ENCODE data around the gene GGA2.
"Not testable (repeated sequence)": the region's sequence is repeated elsewhere in the genome, so short reads cannot be mapped to it uniquely, and the experiment has no call there.

GGA2 gene

GRCh38 chr16:23478566-23478965 lies 31.7 kb downstream of the GGA2 start:
- DNase-seq (ENCODE audit: low spot score): no peak
- no peak for FAIRE-seq

GRCh38 chr16:23476289-23476688 lies 34.0 kb downstream of the GGA2 start:
- no peak for FAIRE-seq
- no peak for DNase-seq (ENCODE audit: low spot score)

GRCh38 chr16:23469814-23470213 lies 40.5 kb downstream of the GGA2 start:
- FAIRE-seq (no peak), DNase-seq (ENCODE audit: low spot score) (no peak)

- FAIRE-seq (peak; percentile 65), DNase-seq (ENCODE audit: low spot score) (peak; percentile 90)
Observed at GRCh38 chr16:23466162-23466885, 44.0 kb downstream of the GGA2 start.

- FAIRE-seq (no peak), DNase-seq (ENCODE audit: low spot score) (no peak)
Observed at GRCh38 chr16:23465179-23465578, 45.1 kb downstream of the GGA2 start.

GRCh38 chr16:23464196-23464595 lies 46.1 kb downstream of the GGA2 start:
- DNase-seq (ENCODE audit: low spot score) (no peak), FAIRE-seq (no peak)

- DNase-seq (ENCODE audit: low spot score); FAIRE-seq: not testable (repeated sequence)
Observed at GRCh38 chr16:23462994-23463393, 47.3 kb downstream of the GGA2 start.

GRCh38 chr16:23453338-23454052 lies 56.8 kb downstream of the GGA2 start:
- FAIRE-seq (no peak), DNase-seq (ENCODE audit: low spot score) (no peak)

GRCh38 chr16:23452572-23453337 lies 57.5 kb downstream of the GGA2 start, which contains the start of gene COG7:
COG7 (minus strand) TSS chr16:23453189; CDS start chr16:23452994, 195 bp downstream.
- FAIRE-seq (no peak), DNase-seq (ENCODE audit: low spot score) (peak; percentile 69)

GRCh38 chr16:23452221-23452571 lies 58.1 kb downstream of the GGA2 start:
- DNase-seq (ENCODE audit: low spot score) (no peak), FAIRE-seq (no peak)

- FAIRE-seq (no peak), DNase-seq (ENCODE audit: low spot score) (peak; percentile 7)
Observed at GRCh38 chr16:23448392-23448791, 61.9 kb downstream of the GGA2 start.

GRCh38 chr16:23437542-23437941 lies 72.8 kb downstream of the GGA2 start:
- not testable (repeated sequence) for FAIRE-seq; DNase-seq (ENCODE audit: low spot score)

- DNase-seq (ENCODE audit: low spot score) (no peak), FAIRE-seq (no peak)
Observed at GRCh38 chr16:23436951-23437350, 73.3 kb downstream of the GGA2 start.

GRCh38 chr16:23435500-23435899 lies 74.8 kb downstream of the GGA2 start:
- FAIRE-seq: no peak
- peak; percentile 57 for DNase-seq (ENCODE audit: low spot score)

- DNase-seq (ENCODE audit: low spot score) (peak; percentile 65), FAIRE-seq (peak; percentile 46)
Observed at GRCh38 chr16:23434380-23434779, 75.9 kb downstream of the GGA2 start.

GRCh38 chr16:23433261-23433920 lies 76.9 kb downstream of the GGA2 start:
- no peak for DNase-seq (ENCODE audit: low spot score)
- no peak for FAIRE-seq

- FAIRE-seq: no peak
- DNase-seq (ENCODE audit: low spot score): no peak
Observed at GRCh38 chr16:23432176-23433128, 77.8 kb downstream of the GGA2 start.

- DNase-seq (ENCODE audit: low spot score) (no peak), FAIRE-seq (no peak)
Observed at GRCh38 chr16:23428351-23428750, 81.9 kb downstream of the GGA2 start.

- DNase-seq (ENCODE audit: low spot score): no peak
- no peak for FAIRE-seq
Observed at GRCh38 chr16:23424292-23424958, 85.9 kb downstream of the GGA2 start.
